ENCODE measurements around the gene CDON.

DNA sequence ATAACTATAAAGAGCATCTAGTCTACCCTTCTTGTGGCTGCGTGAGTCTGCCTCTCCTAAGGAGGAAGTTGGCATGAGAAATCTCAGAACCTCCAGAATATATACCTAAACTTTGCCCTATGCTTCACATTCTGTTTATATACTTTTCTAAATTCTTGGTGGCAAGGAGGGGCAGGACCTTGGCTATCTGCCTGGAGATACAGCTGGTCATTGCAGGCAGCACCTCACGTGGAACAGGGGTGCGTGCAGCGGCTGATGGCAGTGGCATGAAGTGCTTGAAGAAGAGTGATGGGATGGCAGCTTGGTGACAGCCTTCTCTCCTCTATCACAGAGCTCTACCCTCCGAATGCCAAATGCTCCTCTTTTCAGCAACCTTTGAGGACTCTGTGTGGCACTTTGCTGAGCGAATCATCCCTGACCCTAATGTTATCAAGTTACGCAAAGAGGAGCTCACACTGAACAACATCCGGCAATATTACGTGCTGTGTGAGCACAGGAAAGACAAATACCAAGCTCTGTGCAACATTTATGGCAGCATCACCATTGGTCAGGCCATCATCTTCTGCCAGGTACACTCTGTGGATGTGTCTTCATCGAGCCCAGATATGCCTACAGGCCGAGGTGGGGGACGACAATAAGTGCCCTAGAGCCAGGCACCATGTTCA lies 145.9 kb downstream of the CDON start:
- TF ChIP-seq, protein P1, sequence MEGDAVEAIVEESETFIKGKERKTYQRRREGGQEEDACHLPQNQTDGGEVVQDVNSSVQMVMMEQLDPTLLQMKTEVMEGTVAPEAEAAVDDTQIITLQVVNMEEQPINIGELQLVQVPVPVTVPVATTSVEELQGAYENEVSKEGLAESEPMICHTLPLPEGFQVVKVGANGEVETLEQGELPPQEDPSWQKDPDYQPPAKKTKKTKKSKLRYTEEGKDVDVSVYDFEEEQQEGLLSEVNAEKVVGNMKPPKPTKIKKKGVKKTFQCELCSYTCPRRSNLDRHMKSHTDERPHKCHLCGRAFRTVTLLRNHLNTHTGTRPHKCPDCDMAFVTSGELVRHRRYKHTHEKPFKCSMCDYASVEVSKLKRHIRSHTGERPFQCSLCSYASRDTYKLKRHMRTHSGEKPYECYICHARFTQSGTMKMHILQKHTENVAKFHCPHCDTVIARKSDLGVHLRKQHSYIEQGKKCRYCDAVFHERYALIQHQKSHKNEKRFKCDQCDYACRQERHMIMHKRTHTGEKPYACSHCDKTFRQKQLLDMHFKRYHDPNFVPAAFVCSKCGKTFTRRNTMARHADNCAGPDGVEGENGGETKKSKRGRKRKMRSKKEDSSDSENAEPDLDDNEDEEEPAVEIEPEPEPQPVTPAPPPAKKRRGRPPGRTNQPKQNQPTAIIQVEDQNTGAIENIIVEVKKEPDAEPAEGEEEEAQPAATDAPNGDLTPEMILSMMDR (IDR thresholded peaks at IDR 0.05) = no peak
- no peak for TF ChIP-seq EZH2 (IDR thresholded peaks at IDR 0.05; ENCODE audit: borderline replicate concordance, insufficient read depth, low read depth, low read length, poor library complexity, severe bottlenecking)
